Raji (cell line): ENCODE measurements around the gene MED12L.

ENCODE experiments used
- POLR2A ChIP-seq: IDR thresholded peaks from 2 replicates; pipeline ENCODE4 v1.6.1; 2011; ENCODE audit warnings: low read depth, low read length, control low read depth; ENCODE audit not compliant: insufficient read depth

Gene MED12L

GRCh38 chr3:151182349-151183079 is 97.0 kb downstream of the MED12L start:
- no peak for TF ChIP-seq POLR2A

DNA sequence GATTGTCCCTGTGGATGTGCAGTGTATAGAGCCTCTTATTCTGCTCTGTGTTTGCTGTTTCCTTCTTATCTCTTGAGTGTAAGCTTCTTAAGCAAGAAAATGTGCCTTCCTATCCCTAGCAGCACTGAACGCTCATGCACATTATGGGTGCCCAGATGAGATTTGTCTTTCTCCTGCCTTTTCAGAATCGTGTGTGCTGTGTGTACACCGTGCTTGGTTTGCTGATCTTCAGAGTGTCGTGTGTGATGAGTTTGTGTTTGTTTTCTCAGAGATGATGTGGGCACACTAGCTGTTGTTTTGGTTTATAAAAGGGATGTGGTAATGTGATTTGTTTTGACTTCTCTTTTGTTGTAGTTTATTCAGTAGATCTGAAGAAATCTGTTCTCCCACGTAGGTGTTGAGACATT is 97.8 kb downstream of the MED12L start:
- no peak for TF ChIP-seq POLR2A

- no peak for TF ChIP-seq POLR2A
These were observed 105.6 kb downstream of the MED12L start for GRCh38 chr3:151191095-151191494.

DNA sequence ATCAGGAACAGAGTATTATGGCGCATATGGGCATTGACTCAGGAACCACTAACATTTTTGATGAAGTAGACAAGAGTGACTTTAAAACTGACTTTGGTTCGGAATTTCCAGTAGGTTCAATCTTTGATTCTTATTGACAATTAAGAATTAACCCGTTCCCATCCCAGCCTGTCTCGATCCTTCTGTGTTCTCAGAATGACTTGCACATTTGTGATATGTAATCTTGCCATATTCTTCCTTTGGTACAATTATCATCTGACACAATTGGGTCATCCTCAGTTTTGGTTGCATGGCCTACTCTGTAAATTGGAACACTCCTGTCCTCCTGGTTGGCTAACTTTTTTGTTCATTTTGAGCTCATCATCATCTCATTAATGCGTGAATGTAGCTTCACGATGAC is 107.1 kb downstream of the MED12L start:
- no peak for TF ChIP-seq POLR2A

DNA sequence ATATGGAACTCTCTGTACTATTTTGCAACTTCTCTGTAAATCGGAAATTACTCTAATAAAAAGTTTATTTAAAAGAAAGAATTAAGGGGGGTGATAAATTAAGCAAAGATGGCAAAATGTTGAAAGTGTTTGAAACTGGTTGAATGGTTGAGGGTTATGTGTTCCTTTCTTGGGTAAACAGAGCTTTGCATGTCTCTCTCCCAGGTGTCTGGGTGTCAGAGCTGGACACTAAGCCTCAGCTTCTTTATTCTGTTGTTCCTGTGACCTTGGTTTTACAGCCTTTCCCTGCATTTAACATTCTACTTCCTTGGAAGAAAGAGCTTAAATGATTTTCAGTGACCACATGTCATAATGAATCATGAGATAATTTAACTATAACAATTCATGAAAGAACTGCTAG is 110.4 kb downstream of the MED12L start:
- TF ChIP-seq POLR2A = no peak

- no peak for TF ChIP-seq POLR2A
These were observed 111.0 kb downstream of the MED12L start for GRCh38 chr3:151196434-151196833.

DNA sequence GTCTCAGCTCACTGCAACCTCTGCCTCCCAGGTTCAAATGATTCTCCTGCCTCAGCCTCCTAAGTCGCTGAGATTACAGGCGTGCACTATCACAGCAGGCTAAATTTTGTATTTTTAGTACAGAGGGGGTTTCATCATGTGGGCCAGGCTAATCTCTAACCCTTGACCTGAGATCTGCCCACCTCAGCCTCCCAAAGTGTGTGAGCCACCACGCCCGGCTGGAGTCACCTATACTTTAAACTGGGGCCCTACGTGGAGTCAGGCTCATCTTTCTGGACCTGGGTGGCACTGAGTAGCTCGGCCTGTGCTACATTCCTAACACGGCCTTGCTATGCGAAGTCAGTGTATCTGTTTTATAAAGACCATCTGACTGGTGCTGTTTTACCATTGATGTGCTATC is 111.8 kb downstream of the MED12L start:
- TF ChIP-seq POLR2A = no peak

DNA sequence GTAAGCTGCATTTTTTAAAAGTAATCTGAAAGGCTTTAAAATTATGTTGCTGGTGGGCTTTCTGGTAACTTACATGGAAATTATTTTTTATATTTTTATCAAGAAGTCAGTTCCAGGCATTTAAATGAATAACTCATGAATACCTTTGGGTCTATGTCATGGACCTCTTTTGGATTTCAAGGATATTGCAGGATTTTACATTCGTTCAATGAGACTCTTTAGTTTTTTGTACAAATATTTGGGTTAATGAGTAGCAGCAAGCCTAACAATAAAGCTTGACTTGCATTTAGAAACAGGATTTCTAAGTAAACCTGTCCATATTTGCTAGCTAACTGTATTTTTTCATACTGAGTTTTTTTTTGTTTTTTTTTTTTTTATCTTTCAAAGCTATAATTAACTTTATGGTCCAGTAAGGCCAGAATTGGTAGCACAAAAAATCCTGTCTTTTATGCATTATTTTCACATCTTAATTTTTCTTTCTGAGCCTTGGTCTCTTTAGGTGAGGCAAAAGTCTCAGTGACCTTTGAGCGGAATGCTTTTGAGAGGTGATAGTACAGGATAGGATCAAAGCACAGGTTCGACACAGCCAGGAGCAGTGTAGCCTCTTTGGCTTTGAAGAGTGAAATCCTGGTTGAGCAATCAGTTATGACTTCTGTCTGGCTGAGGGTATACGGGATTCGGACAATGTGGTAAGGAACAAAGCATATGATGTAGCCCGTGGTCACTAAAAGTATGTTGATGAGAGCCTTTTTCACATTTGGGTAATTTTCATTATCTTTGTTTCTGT is 112.7 kb downstream of the MED12L start:
- TF ChIP-seq POLR2A = no peak

DNA sequence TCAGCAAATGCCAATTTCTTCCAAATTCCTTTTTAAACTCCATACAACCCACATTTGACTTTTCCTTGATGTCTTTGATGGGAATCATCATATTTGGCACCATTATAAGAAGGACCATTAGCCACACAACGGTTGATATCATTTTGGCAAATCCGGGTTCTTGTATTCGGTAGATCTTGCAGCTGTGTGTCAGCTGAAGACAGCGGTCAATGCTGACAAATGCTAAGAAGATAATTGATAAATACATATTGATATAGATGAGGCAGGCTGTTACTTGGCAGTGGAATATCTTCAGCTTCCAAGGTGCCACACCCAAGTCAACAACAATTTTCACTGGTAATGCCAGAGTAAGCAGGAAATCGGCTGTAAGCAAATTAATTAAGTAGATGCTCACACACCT is 113.4 kb downstream of the MED12L start:
- TF ChIP-seq POLR2A = no peak

DNA sequence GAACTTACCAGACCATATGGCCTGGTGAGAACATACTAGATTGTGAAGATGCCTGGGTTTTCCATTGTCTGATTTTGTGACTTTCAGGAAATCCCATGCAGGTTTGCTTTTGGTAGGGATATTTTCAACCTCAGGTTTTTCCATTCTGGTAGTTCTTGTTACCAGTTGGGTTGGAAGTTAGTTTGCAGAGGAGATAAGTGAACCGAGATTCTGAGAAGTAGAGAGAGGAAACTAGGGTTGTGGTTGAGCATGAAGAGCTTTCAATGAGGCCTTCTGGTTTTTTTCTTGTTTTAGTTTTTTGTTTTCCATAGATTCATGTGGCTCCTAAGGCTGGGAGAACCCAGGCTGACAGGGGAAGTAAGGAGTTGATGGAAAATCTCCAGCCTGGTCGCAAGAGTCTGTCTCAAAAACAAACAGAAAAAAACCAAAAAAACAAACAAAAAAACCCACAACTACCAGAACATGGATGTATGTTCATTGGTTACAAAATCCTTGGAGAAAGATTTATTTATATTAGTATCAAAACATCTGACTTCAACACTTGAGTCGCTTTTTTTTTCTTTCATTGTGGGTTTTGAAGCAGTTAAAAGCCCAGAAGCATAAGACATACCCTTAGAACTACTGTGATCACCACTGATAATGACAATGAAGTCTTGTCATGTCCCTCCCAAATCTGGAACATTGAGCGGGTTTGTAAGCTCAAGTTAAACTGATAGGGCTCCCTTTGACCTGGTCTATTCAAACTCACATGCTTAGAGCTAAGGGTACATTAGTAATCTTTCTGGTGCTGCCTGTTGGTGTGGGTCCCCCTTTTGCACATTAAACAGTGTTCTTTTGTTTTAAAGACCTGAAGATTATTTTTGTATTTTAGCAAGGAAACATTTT is 114.3 kb downstream of the MED12L start:
- no peak for TF ChIP-seq POLR2A

DNA sequence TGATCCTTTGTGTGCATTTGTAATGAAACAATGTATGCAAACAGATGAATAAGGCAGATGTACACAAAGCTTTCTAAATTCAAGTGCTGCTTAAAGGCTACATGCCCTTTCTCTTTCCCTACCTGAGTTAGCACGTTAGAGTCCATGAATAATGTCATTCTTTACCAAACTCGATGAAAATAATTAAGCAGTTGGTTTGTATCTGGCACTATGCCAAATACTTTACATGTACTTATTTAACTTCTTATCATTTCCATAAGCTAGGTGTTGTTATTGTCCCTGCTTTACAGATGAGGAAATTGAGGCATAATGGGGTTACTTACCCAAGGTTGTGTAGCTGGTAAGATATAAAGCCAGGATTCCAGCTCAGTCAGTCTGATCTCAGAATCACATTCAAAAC is 115.1 kb downstream of the MED12L start:
- TF ChIP-seq POLR2A = no peak

DNA sequence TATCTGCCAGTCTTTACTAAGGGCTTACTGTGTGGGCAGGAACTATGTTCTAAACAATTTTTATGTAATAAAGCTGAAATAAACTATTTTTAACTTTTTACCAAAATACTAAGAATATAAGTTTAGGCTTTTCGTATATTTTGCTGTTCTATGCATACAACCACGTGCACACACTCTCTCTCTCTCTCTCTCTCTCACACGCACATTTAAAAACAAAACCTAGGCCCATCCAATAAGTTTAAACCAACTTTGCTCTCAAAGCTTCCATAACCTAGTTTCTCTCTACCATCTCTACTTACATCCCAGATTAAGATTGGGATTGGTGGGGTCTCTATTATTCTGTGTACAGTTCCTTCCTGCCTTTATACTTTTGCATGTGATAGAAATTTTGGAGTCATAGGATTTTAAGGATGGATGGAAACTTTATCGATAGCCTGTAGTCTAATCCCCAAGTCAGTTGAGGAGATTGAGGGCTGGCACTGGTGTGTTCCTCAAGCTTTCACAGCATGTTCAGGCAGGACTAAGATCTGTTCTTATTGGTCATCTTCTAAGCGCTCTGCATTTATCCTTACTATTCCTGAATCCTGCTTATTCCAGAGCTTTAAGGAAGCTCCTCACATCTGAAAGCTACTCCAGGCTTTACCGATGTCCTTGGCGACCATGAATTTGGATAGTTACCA is 115.7 kb downstream of the MED12L start:
- TF ChIP-seq POLR2A = no peak

- no peak for TF ChIP-seq POLR2A
These were observed 117.6 kb downstream of the MED12L start, which contains the start of gene GPR171 for GRCh38 chr3:151203051-151203420. Gene GPR171 (minus strand): TSS chr3:151203216. CDS start chr3:151199386, 3,830 bp downstream.

- no peak for TF ChIP-seq POLR2A
These were observed 119.3 kb downstream of the MED12L start for GRCh38 chr3:151204530-151205402.
